GM23338 (cell line): ENCODE measurements around the gene TRAF1. TPM values are rescaled to one million over a fixed set of nuclear protein-coding genes. Genes with fewer than 3 reads are reported as not detected.

Experiments
- ATAC-seq: fragments of 200-7000 bp; cut with Tn5 transposase; 3 replicates; pipeline ENCODE4 v1.9.1; 2020
- DNase-seq: peaks from one replicate; pipeline ENCODE4 v3.0.0-alpha.2; 2015; ENCODE audit warnings: low spot score
- H2AFZ ChIP-seq: fragments of 200-600 bp; sonication (generic); 2 replicates; pipeline ENCODE4 v1.8.0; 2016; ENCODE audit warnings: antibody characterized with exemption, mild to moderate bottlenecking, moderate library complexity
- H3F3A ChIP-seq: fragments of 200-600 bp; sonication (generic); replicated peaks from 2 replicates; pipeline ENCODE4 v1.8.0; 2017; ENCODE audit warnings: antibody characterized with exemption, mixed run types, low read depth
- H3K27ac ChIP-seq: fragments of 200-600 bp; sonication (generic); 2 replicates; pipeline ENCODE4 v1.6.1; 2016; ENCODE audit warnings: low read depth
- H3K27me3 ChIP-seq: fragments of 200-600 bp; sonication (generic); 2 replicates; pipeline ENCODE4 v1.8.0; 2016; ENCODE audit warnings: mild to moderate bottlenecking, mixed run types, moderate library complexity; ENCODE audit not compliant: insufficient read depth
- H3K36me3 ChIP-seq: fragments of 200-600 bp; sonication (generic); 2 replicates; pipeline ENCODE4 v1.8.0; 2016; ENCODE audit warnings: mild to moderate bottlenecking; ENCODE audit not compliant: insufficient read depth
- H3K4me1 ChIP-seq: fragments of 200-600 bp; sonication (generic); 2 replicates; pipeline ENCODE4 v1.8.0; 2016; ENCODE audit warnings: mild to moderate bottlenecking, moderate library complexity; ENCODE audit not compliant: insufficient read depth
- H3K4me2 ChIP-seq: fragments of 200-600 bp; sonication (generic); 2 replicates; pipeline ENCODE4 v1.7.1; 2017; ENCODE audit warnings: mixed run types
- H3K4me3 ChIP-seq: fragments of 200-600 bp; sonication (generic); 2 replicates; pipeline ENCODE4 v1.6.1; 2016; ENCODE audit warnings: mixed run types
- H3K79me2 ChIP-seq: fragments of 200-600 bp; sonication (generic); replicated peaks from 2 replicates; pipeline ENCODE4 v1.8.0; 2017; ENCODE audit warnings: mild to moderate bottlenecking; ENCODE audit not compliant: insufficient read depth
- H3K9me2 ChIP-seq: fragments of 200-600 bp; sonication (generic); 2 replicates; pipeline ENCODE4 v1.8.0; 2017; ENCODE audit not compliant: insufficient read depth
- H4K20me1 ChIP-seq: fragments of 200-600 bp; sonication (generic); replicated peaks from 2 replicates; pipeline ENCODE4 v1.8.0; 2017; ENCODE audit warnings: mild to moderate bottlenecking; ENCODE audit not compliant: insufficient read depth
- H3K27ac Mint-ChIP-seq: 2 replicates; pipeline ENCODE4 v1.8.0; 2020; ENCODE audit warnings: inconsistent platforms, mild to moderate bottlenecking, moderate library complexity, mixed read lengths
- H3K27me3 Mint-ChIP-seq: 3 replicates; pipeline ENCODE4 v1.8.0; 2022; ENCODE audit warnings: low read depth, mild to moderate bottlenecking, moderate library complexity, mixed read lengths, inconsistent platforms; ENCODE audit not compliant: insufficient read depth, poor library complexity
- H3K36me3 Mint-ChIP-seq: 3 replicates; pipeline ENCODE4 v1.8.0; 2021; ENCODE audit warnings: low read depth, mild to moderate bottlenecking, inconsistent platforms, moderate library complexity, mixed read lengths
- H3K4me1 Mint-ChIP-seq: 3 replicates; pipeline ENCODE4 v1.8.0; 2020; ENCODE audit warnings: mild to moderate bottlenecking, inconsistent platforms, mixed read lengths
- H3K4me3 Mint-ChIP-seq: 3 replicates; pipeline ENCODE4 v1.8.0; 2021; ENCODE audit warnings: moderate library complexity, mild to moderate bottlenecking, inconsistent platforms, mixed read lengths
- H3K9me3 Mint-ChIP-seq: 3 replicates; pipeline ENCODE4 v1.8.0; 2020; ENCODE audit warnings: moderate library complexity, mild to moderate bottlenecking, inconsistent platforms, mixed read lengths
- CREB1 ChIP-seq: fragments of 250-450 bp; sonication (Bioruptor Pico); IDR thresholded peaks from 2 replicates; pipeline ENCODE4 v1.5.0; 2020; ENCODE audit warnings: low read depth, mild to moderate bottlenecking, moderate library complexity
- CTCF ChIP-seq, 2 experiments: fragments of 200-600 bp in 1 of 2; sonication (generic) in 1 of 2; conservative IDR thresholded peaks; 2 replicates each; pipeline versions ENCODE4 v1.5.1 to v1.6.1; 2016 to 2017; ENCODE audit warnings: antibody characterized with exemption in 2 of 2, low read depth in 2 of 2, mild to moderate bottlenecking in 2 of 2, moderate library complexity in 1 of 2
- ETS1 ChIP-seq: IDR thresholded peaks from 2 replicates; pipeline ENCODE4 v1.6.1; 2016; ENCODE audit warnings: antibody characterized with exemption
- EZH2 ChIP-seq: fragments of 200-600 bp; sonication (generic); IDR thresholded peaks from one replicate; pipeline ENCODE4 v1.8.0; 2017; ENCODE audit warnings: antibody characterized with exemption, mild to moderate bottlenecking, low read depth; ENCODE audit not compliant: unreplicated experiment
- POLR2AphosphoS5 ChIP-seq: IDR thresholded peaks from 2 replicates; pipeline ENCODE4 v1.6.1; 2016; ENCODE audit warnings: antibody characterized with exemption, low read depth
- REST ChIP-seq: IDR thresholded peaks from one replicate; pipeline ENCODE4 v1.6.1; 2018; ENCODE audit warnings: antibody characterized with exemption; ENCODE audit not compliant: unreplicated experiment
- STAT1 ChIP-seq: IDR thresholded peaks from one replicate; pipeline ENCODE4 v1.6.1; 2016; ENCODE audit warnings: antibody characterized with exemption; ENCODE audit not compliant: unreplicated experiment
- ZNF331 ChIP-seq: fragments of 250-450 bp; sonication (Bioruptor Pico); IDR thresholded peaks from 2 replicates; pipeline ENCODE4 v1.5.0; 2020; ENCODE audit warnings: low read depth, mild to moderate bottlenecking, moderate library complexity
- polyA plus RNA-seq: library from polyadenylated mRNA; unstranded; fragments of >200 nt; fragmentation: Nextera tagmentation; extraction: Ambion mirVana; gene quantifications from 2 replicates; pipeline ENCODE4 v1.2.1, GENCODE V29; 2016
- total RNA-seq: library from RNA; depleted of rRNA; stranded (reverse); fragments of >200 nt; shearing (Covaris generic); gene quantifications from 2 replicates; pipeline ENCODE4 v1.2.3, GENCODE V29; 2014

The TRAF1 gene
- total and polyA plus RNA-seq, 2 experiments from 2014 or later, result 0.39 to 1.4 TPM

GRCh38 chr9:120865176-120865575, 61.4 kb downstream of the TRAF1 start:
- H3K4me3 ChIP-seq, result no peak overlapping the region

More at GRCh38 chr9:120865176-120865575, 61.4 kb downstream of the TRAF1 start:
- Mint-ChIP-seq H3K4me3 (no peak overlapping the region), H3K27ac (no peak overlapping the region), H3K27me3 (peaks cover 8% of the 10 kb centered on the region), H3K36me3 (peaks cover 13% of the 10 kb centered on the region; the same call in 2 of the 3 replicates), H3K9me3 (no peaks in the 10 kb centered on the region), H3K4me1 (peaks cover 12% of the 10 kb centered on the region)
- Histone ChIP-seq H3K4me1 (peaks cover 3% of the 10 kb centered on the region), H3K4me2 (no peak overlapping the region), H4K20me1 (no peaks in the 10 kb centered on the region; the same call in 1 of the 2 replicates), H3K79me2 (no peaks in the 10 kb centered on the region), H3K9me2 (no peaks in the 10 kb centered on the region), H3K27me3 (no peaks in the 10 kb centered on the region), H3K27ac (no peak overlapping the region), H3F3A (peaks cover 6% of the 10 kb centered on the region; the same call in 1 of the 2 replicates), H3K36me3 (no peaks in the 10 kb centered on the region; the same call in 1 of the 2 replicates), H2AFZ (no peak overlapping the region)
- TF ChIP-seq POLR2AphosphoS5 (no peak), EZH2 (no peak), CREB1 (CRISPR knock-in tag) (no peak), REST (no peak), ETS1 (no peak), STAT1 (no peak), CTCF (conservative IDR thresholded peaks at IDR 0.05; ENCODE audit: low read depth in 2 of 2) (no peak), ZNF331 (CRISPR knock-in tag) (no peak)
- DNase-seq (no peak), ATAC-seq (no peak)
